ENCODE measurements around the gene RIN2.

The RIN2 gene

GRCh38 chr20:19758133-19758500 lies at the start of gene RIN2:
Gene RIN2 (plus strand): TSS chr20:19758258. CDS start chr20:19889602, 131,344 bp downstream.
- DNase-seq, result peak; percentile 89 to 92

GRCh38 chr20:19709635-19710335 lies 48.3 kb upstream of the RIN2 start:
- no peak for DNase-seq

GRCh38 chr20:19710336-19711120 lies 47.5 kb upstream of the RIN2 start:
- DNase-seq, result no peak

GRCh38 chr20:19711126-19711525 lies 46.9 kb upstream of the RIN2 start:
- no peak for DNase-seq

- DNase-seq, result no peak
Observed at GRCh38 chr20:19712721-19713260, 45.3 kb upstream of the RIN2 start.

DNA sequence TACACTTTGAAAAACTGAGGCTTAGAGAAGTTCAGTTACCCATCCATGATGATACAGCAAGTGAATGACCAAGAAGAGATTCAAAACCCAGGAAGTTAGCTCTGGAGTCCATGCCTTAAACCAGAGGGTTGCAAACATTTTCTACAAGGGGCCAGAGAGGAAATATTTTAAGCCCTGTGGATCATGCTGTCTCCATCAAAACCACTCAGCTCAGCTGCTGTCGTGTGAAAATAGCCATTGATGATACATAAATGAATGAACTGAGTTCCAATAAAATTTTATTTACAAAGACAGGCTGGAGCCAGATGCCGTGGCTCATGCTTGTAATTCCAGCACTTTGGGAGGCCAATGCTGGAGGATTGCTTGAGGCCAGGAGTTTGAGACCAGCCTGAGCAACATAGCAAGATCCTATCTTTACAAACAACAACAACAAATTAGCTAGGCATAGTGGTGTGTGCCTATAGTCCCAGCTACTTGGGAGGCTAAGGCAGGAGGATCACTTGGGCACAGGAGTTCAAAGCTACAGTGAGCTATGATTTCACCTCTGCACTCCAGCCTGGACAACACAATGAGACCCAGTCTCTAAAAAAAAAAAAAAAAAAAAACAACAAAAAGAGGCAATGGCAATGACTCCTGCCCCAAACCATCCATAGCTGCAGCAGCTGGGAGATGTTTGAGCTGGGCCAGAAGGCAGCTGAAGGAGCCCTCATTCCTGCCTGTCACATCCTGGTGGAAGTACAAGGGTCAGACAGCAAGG lies 44.1 kb upstream of the RIN2 start:
- no peak for DNase-seq

GRCh38 chr20:19714579-19714840 lies 43.5 kb upstream of the RIN2 start:
- DNase-seq, result no peak

DNA sequence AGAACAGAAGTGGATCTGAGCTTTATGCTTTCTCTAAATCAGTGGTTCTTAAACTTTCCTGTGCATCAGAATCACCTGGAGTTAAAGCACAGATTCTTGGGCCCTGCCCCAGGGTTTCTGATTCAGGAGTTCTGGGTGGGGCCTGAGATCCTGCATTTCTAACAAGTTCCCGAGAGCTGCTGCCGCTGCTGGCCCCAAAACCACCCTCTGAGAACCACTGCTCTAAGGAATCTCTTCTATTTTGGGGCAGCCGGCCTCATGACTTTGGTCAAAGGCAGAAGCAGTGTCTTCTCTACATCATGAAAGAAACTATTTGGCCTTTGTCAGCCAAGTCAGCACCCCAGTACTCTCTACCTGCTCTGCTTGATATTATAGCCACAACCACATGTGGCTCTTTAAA lies 42.1 kb upstream of the RIN2 start:
- no peak for DNase-seq

- DNase-seq, result no peak
Observed at GRCh38 chr20:19718880-19719279, 39.2 kb upstream of the RIN2 start.

GRCh38 chr20:19720991-19721390 lies 37.1 kb upstream of the RIN2 start:
- DNase-seq, result no peak

GRCh38 chr20:19723051-19723450 lies 35.0 kb upstream of the RIN2 start:
- no peak for DNase-seq

- no peak for DNase-seq
Observed at GRCh38 chr20:19723813-19724430, 34.1 kb upstream of the RIN2 start.

- DNase-seq, result no peak
Observed at GRCh38 chr20:19725373-19725772, 32.7 kb upstream of the RIN2 start.

DNA sequence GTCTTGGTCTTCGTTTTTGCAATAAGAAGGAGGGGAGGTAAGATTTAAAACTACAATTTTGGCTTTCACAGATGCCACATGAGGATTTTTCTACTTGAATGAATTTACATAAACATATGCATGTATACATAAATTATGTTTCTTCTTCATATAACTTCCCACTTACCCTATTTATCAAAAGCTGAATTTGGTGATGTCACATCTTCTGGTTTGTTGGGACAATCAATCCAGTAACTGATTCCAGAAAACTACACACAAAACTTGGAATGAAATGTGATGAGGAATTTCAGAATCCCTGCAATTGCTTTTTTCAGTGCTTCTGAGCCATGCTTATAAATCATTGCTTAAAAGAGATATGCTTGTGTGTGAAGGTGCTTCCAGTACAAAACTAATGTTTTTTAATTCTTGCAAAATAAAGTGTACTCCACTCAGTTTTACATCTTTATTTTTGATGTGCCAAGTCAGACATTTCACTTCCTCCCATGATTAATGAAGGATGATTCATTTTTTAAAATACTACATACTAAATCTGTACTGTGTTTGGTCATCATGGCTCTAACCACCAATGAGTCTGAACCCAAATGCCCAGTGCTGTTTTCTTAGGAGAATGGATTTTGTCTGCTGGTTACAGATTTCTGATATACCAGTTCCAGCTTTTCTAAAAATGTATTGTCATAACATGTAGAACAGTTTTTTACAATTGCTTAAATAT lies 32.1 kb upstream of the RIN2 start:
- no peak for DNase-seq

- no peak for DNase-seq
Observed at GRCh38 chr20:19727251-19727847, 30.7 kb upstream of the RIN2 start.

GRCh38 chr20:19729672-19730071 lies 28.4 kb upstream of the RIN2 start:
- DNase-seq, result no peak

GRCh38 chr20:19730706-19731105 lies 27.4 kb upstream of the RIN2 start:
- no peak for DNase-seq

- DNase-seq, result no peak
Observed at GRCh38 chr20:19734811-19735210, 23.2 kb upstream of the RIN2 start.

- peak; percentile 54 to 89 for DNase-seq
Observed at GRCh38 chr20:19735446-19735845, 22.6 kb upstream of the RIN2 start.

DNA sequence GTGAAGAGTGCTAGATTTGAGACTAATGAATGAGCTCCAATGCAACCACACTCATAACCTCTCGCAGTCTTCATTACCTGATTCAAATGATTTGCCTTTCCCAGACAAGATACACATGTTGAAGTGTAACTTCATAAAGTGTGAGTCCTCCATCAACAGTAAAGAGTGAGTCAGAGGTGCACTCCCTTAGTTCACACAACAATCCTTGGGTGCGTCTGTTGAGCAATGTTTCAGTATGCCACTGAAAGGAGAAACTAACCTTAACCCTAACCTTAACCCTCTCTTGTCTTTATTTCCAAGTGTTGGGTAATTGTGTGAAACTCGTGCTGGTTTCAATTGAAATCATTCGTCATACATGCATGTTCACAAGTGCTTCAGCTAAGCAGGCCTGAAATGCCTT lies 21.0 kb upstream of the RIN2 start:
- DNase-seq, result no peak

- no peak for DNase-seq
Observed at GRCh38 chr20:19738951-19739350, 19.1 kb upstream of the RIN2 start.

GRCh38 chr20:19739351-19739750 lies 18.7 kb upstream of the RIN2 start:
- no peak for DNase-seq
